K562 treated with DMSO at 1 percent for 48 hours (cell line): ENCODE measurements around the gene GARIN5A. TPM values are rescaled to one million over a fixed set of nuclear protein-coding genes. Genes with fewer than 3 reads are reported as not detected.

Source experiments
- total RNA-seq: library from RNA; unstranded; fragments of 300-600 nt; gene quantifications from 2 replicates; pipeline ENCODE4 v1.2.3, GENCODE V29; 2022; ENCODE audit warnings: low replicate concordance; ENCODE audit errors: extremely low read depth

GARIN5A gene
- not detected in 2 replicates for total RNA-seq

GRCh38 chr19:50476224-50476906 is at the start of gene GARIN5A, which contains the start of gene EMC10:
Gene GARIN5A, minus strand, starts transcription at chr19:50476848. Its CDS starts 460 bp downstream, at chr19:50476388.
Gene EMC10, plus strand, starts transcription at chr19:50476507. Its CDS starts 38 bp downstream, at chr19:50476545.

DNA sequence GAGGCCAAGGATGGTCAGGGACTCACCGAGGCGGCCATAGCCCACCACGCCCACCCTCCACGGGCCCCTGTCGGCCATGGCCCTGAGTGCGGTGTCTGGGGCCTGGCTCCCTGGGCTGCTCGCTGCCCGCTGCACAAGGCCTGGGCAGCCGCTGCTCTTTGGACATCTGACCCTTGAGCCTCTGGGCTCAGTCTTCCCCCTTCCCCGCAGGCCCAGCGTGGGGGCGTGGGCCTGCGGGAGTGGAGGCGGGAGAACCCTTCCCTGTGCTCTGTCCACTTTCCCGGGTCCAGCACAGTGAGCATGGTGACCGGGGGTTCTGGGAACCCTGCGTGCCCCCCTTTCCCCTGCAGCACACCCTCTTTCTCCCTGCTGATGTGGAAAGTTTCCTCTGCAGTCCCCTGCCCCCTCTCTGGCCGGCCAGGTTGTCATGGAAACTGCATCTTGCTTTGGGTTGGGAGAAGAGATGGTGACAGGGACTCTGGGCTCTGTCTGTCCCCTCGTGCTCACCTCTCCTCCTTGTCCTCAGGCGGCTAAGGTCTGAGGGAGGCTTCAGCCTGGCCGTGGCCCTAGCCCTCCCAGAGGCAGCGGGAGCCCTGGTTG is 37.2 kb upstream of the GARIN5A start, which contains the start of gene ASPDH:
TSS of gene ASPDH (minus strand) at position 168 of the 600 bp plus-strand sequence. CDS start at position 78, 90 bp downstream.

DNA sequence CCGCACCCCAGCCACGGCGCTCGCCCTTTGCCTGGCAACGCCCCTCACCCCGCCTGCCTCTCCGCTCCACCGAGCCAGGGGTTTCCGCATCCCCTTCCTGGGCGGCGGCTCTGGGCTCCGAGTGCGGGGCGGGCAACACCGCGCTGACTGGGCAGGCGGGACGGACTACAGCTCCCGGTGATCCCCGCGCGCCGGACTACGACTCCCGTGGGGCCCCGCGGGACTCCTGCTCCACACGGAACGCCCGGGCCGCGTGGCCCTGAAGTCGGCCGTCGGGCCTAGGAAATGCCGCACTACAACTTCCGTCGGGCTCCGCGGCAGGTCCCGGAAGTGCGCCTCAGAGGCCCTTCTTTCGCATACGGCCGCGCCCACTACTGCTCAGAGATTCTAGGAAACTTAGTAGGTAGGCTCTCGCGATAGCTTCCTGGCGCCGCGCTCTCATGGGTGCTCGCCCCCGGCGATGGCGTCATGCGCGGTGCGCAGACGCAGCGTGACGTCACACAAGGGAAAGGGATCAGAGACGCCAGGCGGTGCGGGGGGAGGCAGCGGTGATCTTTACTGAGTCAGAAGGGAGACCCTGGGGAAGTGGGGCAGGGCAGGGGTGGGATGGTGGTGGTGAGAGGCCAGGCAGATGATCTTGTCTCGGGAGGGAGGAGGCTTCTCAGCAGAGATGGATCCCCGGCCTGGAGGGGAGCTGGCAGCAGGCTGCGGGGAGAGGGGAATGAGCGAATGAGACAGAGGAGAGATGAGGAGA is 34.6 kb upstream of the GARIN5A start, which contains the start of gene JOSD2:
TSS of gene JOSD2 (minus strand) at position 123 of the 754 bp plus-strand sequence. CDS start 760 bp downstream, outside the sequence.

DNA sequence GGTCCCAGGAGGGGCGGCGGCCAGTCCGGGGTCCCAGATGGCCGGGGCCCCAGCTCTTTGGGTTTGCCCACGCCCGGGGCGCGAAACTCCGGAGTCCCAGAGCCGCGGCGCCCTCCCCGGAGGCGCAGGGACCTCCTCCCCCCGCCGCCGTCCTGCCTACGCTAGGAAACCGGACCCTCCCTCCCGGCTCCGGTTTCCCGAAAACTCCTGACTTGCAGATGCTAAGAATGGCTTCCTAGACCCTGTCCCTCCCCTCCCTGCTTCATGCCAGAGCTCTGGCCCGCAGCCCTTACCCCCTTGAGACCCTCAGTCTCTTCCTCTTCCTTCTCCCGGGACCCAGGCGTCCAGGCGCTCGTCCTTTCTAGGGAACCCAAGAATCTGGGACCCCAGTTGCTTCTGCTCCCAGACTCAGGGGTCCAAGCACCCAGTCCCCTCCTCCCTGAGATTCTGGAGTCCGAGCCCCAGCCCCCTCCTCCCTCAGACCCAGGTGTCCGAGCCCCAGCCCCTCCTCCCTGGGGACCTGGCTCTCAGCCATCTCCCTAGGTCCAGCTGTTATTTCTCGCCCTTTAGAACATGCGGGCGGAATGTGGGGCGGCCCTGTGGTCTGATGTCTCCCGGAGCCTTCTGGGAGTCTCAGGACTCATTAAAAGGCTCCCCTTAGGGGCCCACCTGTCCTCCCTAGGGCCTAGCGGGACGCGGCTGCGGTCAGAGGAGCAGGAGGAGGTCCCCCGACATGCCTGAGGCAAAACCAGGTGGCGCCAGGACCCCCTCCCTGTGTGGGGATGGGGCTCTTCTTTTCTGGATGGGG is 44.2 kb downstream of the GARIN5A start, which contains the start of gene MYBPC2:
TSS of gene MYBPC2 (plus strand) at position 672 of the 808 bp plus-strand sequence. CDS start at position 734, 62 bp downstream.

DNA sequence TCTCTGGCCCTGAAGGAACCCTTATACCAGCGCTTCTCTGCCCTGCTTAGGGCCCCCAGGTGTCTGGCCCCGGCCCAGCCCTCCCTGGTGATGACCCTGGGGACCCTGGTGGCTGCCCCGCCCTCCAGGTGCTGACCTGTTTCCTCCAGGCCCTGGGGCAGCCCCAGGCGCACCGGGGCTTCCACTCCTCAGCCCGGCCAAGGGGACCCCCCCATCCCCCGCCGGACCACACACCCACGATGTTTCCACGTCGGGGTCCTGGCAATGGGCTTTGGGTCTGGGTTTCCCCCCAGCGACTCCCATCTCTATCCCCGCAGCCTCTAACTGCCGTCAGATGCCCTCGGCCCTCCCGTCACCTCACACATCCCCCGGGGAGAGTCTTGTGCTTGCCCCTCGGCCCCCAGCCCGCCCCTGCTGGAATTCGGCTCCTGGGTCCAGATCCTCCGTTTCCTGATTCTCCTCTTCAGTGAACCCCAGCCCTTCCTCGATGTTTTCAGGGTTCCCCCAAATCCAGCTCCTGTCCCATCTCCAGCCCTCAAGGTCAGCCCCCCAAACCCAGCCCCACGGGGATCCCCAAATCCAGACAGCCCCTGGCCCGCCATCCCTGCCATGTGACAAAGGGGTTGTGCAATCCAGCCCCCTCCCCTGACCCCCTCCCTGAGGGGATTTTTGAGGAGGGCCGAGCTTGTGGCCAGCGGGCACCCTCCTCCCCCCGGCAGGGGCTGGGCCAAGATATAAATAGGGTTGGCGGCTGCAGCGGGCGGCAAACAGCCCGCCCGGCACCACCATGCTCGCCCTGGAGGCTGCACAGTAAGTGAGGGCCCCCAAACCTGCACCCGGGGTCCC is 58.2 kb downstream of the GARIN5A start, which contains the start of gene SPIB:
TSS of gene SPIB (plus strand) at position 763 of the 846 bp plus-strand sequence. CDS start at position 788, 25 bp downstream.

Other genes starting within 250 kb of the GARIN5A start
- gene KCNC3, start 147.5 kb downstream of the GARIN5A start, total RNA-seq = not detected in 2 replicates
- gene NAPSA, start 111.2 kb downstream of the GARIN5A start, total RNA-seq = not detected in 2 replicates
- gene NR1H2, start 100.4 kb downstream of the GARIN5A start, total RNA-seq = not detected in 2 replicates
- not detected in 2 replicates for gene POLD1, start 92.5 kb downstream of the GARIN5A start, total RNA-seq
- gene SPIB, start 57.9 kb downstream of the GARIN5A start, total RNA-seq = not detected in 2 replicates
- gene MYBPC2, start 44.0 kb downstream of the GARIN5A start, total RNA-seq = not detected in 2 replicates
- not detected in 2 replicates for gene EMC10, start 341 bp downstream of the GARIN5A start, total RNA-seq
- gene JOSD2, start 34.3 kb upstream of the GARIN5A start, total RNA-seq = not detected in 2 replicates
- gene ASPDH, start 37.1 kb upstream of the GARIN5A start, total RNA-seq = not detected in 2 replicates
- not detected in 2 replicates for gene LRRC4B, start 91.6 kb upstream of the GARIN5A start, total RNA-seq
- not detected in 2 replicates for gene SYT3, start 163.0 kb upstream of the GARIN5A start, total RNA-seq
- gene C19orf81, start 172.6 kb upstream of the GARIN5A start, total RNA-seq = not detected in 2 replicates
- gene SHANK1, start 243.0 kb upstream of the GARIN5A start, total RNA-seq = not detected in 2 replicates
- gene CLEC11A, start 246.5 kb upstream of the GARIN5A start, total RNA-seq = not detected in 2 replicates